ENCODE measurements around the gene MRPL16.
"Not testable (repeated sequence)": the region's sequence is repeated elsewhere in the genome, so short reads cannot be mapped to it uniquely, and the experiment has no call there.

MRPL16 gene

DNA sequence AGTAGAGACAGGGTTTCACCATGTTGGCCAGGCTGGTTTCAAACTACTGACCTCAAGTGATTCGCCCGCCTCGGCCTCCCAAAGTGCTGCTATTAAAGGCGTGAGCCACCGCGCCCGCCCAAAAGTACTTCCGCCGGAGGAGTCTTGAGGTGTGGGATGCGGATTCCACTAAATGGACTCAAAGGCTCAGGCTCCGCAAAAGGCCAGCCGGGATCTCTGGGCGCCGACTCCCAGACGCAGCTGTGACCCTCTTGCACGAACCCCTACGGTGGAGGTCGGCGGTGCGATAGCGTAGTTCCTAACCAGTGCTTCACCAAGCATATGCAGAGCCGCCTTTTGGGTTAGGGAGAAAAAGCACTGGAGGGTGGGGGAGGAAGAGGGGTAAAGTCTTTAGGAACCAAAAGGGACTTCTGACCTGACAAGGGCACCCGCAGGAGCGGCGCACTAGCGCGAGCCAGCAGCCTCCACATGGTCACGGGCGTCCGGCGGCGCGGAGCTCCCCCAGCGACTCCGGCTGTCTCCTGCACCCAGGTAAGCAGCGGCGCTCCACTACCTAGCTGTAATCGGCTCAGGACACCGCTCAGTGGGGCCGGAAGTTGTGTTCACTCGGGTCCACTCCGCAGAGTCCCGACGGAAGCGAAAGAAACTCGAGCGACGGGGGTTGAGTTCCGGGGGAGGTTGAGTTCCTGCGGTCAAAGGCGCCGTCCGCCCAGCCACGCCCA is at the start of gene MRPL16:
TSS of gene MRPL16 (minus strand) at position 590 of the 722 bp plus-strand sequence. CDS start at position 470, 120 bp downstream.
- H3K27ac ChIP-seq, result peak within 1 kb of the TSS; percentile 29 to 94 (median 86)
- peak within 1 kb of the TSS; percentile 53 to 97 (median 78) for H3K4me3 ChIP-seq

DNA sequence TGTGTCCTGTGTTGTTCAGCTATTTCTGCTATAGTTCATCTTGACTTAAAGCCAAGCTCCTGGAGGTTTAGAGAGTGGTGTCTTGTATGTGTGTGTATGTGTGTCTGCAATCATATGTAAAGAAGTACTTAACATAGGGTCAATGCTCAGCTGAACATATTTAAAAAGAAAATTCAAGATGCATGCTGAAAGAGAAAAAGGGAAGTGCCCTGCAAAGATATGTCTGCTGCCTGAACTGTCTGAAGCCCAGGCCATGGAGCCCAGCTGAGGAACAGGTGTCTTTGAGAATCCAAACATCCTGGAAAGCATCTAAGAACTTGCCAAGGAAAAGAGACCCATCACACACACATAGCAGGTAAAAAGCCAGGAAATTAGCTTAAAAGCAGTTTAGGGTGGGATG is 49.1 kb upstream of the MRPL16 start:
- no peak overlapping the region for H3K4me3 ChIP-seq
- no peak overlapping the region for H3K27ac ChIP-seq

DNA sequence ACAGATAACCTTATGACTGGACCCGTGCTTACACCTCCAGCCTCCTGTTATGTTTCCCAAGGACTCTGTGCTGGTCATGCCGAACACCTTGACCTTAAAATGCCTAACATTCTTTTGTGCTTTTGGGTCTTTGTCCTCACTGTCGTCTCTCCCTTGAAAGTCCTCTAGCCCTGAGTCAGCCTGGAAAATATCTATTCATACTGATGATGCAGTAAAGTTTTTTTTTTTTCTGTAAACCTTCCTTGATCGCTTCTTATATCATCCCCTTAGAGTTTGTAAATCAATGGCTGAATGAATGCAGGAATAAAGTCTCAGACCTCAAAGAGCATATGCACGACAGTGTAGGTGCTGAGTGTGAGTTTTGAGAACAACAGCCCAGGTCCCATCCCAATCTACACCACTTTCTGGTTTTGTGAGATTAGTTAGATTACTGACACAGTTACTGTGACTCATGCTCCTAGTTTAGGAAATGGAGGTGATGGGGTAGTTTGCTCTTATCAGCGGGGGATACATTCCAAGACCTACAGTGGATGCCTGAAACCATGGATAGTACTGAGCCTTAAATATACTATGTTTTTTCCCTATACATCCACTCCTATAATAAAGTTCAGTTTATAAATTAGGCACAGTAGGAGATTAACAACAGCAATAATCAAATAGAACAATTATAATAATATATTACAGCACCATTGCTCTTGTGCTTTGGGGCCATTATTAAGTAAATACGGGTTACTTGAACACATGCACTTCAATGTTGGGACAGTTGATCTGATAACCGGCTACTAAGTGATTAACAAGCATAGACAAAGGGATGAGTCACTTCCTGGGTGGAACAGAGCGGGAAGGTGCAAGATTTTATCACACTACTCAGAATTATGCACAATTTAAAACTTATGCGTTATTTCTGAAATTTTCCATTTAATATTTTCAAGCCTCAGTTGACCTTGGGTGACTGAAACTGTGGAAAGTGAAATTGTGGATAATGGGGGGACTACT is 47.2 kb upstream of the MRPL16 start:
- no peak overlapping the region for H3K4me3 ChIP-seq
- peak overlapping the region in 4 of 21 experiments; percentile 6 to 64 (median 52) for H3K27ac ChIP-seq

DNA sequence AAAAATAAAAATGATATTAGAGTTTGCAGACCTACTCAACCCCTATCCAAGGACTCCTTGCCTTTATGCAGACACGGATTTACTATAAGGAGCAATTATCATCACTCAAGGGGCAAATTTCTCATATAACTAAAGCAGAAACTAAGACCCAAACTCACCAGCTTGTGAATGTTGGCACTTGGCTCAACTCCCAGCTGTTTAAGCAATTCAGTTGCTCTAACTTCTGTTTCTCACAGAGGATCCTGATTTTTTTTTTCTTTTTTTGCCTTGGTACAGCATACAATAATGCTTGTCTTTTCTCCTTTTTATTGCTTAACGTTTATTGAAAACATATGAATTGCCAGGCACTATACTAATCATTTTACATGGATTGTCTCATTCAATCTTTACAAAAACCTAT is 44.3 kb upstream of the MRPL16 start:
- H3K27ac ChIP-seq, result no peak overlapping the region

DNA sequence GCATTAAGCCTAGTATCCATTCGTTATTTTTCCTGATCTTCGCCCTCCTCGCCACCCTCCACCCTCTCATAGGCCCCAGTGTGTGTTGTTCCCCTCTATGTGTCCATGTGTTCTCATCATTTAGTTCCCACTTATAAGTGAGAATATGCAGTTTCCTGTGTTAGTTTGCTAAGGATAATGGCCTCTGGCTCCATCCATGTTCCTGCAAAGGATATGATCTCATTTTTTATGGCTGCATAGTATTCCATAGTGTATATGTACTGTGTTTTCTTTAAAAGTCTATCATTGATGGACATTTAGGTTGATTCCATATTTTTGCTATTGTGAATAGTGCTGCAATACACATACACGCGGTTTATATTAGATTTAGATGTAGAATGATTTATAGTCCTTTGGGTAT is 40.8 kb upstream of the MRPL16 start:
- H3K27ac ChIP-seq, H3K4me3 ChIP-seq: not testable (repeated sequence)

More for the DNA sequence above, 44.3 kb upstream of the MRPL16 start:
- no peak overlapping the region for H3K4me3 ChIP-seq

DNA sequence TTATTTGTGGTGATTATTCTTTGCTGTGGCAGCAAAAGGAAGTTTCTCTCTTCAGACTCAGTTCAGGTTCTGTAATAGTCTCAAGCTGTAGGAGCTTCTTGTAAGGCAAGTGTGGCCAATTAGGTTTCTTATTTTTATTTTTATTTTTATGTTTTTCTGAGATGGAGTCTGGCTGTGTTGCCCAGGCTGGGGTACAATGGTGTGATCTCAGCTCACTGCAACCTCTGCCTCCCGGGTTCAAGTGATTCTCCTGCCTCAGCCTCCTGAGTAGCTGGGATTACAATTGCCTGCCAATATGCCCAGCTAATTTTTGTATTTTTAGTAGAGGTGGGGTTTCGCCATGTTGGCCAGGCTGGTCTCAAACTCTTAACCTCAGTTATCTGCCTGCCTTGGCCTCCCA is 39.0 kb upstream of the MRPL16 start:
- not testable (repeated sequence) for H3K27ac ChIP-seq

DNA sequence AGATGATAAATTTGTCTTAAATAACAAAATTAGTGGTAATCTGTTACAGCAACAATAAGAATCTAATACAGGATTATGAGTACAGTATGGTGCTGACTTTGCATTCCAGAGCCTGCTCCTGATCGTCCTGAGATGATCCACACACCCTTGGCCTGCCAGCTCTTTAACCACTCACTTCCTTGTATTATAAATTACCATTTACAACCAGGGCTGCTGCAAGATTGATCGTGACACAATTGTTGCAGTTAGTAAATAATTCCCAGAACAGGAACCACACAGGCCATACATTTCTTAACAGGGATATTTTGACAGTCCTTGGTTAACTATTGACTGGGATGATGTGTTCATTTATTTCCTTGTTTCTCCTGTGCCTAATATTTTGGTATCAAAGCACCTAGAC is 38.6 kb upstream of the MRPL16 start:
- H3K27ac ChIP-seq, result peak overlapping the region in 1 of 21 experiments; percentile 44

More for the DNA sequence above, 39.0 kb upstream of the MRPL16 start:
- not testable (repeated sequence) for H3K4me3 ChIP-seq

DNA sequence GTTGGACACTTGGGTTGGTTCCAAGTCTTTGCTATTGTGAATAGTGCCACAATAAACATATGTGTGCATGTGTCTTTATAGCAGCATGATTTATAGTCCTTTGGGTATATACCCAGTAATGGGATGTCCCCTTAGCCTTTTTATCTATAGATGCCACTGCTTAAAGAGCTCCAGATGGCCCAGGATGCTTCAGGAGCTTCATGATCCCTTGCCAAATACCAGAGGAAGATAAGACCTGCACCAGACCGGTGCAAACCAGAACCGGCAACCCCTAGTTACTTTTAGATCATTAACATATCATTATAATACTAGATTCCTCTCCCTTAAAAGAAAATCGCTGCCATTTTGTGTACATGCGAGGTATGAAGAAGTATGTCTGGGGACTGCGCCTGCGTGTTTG is 37.9 kb upstream of the MRPL16 start:
- H3K27ac ChIP-seq, result peak overlapping the region in 1 of 21 experiments; percentile 44
- H3K4me3 ChIP-seq, result not testable (repeated sequence)

More for the DNA sequence above, 38.6 kb upstream of the MRPL16 start:
- no peak overlapping the region for H3K4me3 ChIP-seq

DNA sequence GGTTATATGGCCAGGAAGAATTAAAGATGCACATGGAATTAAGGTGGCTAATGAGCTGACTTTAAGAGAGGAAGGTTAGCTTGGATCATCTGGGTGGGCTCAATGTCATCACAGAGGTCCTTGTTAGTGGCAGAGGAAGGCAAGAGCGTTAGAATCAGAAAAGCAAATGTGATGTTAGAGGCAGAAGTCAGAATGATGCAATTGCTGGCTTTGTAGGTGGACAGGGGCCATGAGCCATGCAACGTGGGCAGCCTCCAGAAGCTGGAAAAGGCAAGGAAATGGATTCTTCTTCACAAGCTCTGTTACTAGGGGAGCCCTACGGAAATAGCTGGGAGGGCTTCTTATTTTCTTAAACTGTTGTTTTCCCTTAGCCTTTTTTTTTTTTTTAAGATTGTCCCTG is 37.0 kb upstream of the MRPL16 start:
- Histone ChIP-seq H3K4me3 (no peak overlapping the region), H3K27ac (no peak overlapping the region)

DNA sequence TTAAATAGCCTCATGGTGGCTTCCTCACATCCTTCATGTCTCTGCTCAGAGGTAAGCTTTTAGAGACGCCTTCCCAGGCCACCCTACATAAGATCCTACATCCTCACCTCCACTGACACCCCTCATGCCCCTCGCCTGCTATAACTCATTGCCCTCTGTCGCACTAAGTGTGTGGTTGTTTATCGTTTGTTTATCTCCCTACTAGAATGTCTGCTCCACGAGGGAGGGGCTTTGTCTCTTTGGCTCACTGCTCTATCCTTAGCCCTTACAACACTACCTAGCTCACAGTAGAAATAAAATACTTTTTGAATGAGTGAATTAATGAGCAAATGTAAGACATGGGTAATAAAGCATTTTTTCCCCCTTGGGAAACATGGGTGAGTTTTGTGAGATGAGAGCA is 36.0 kb upstream of the MRPL16 start:
- no peak overlapping the region for H3K27ac ChIP-seq

DNA sequence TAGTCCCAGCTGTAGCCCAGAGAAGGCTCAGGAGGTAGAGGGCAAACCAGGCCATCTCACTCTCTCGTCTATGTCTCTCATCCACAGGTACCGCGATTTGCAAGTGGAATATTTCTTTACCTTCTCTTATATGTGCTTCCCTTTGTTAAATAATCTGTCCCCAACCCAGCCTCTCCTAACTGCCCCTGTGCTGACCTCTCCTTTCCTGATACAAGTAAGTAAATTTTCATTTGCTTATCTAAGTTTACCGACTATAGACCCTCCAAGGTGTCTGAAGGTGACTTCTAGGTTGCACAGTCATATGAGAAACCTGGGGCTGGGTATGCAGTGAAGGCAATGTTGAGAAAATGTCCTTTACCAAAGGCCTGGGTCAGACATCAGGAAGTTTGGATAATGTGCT is 34.8 kb upstream of the MRPL16 start, which contains the start of gene CBLIF:
TSS of gene CBLIF (minus strand) at position 101 of the 400 bp plus-strand sequence. CDS start at position 55, 46 bp downstream.
- Histone ChIP-seq H3K4me3 (no peak within 1 kb of the TSS), H3K27ac (no peak within 1 kb of the TSS)

More for the DNA sequence above, 36.0 kb upstream of the MRPL16 start:
- H3K4me3 ChIP-seq, result no peak overlapping the region

DNA sequence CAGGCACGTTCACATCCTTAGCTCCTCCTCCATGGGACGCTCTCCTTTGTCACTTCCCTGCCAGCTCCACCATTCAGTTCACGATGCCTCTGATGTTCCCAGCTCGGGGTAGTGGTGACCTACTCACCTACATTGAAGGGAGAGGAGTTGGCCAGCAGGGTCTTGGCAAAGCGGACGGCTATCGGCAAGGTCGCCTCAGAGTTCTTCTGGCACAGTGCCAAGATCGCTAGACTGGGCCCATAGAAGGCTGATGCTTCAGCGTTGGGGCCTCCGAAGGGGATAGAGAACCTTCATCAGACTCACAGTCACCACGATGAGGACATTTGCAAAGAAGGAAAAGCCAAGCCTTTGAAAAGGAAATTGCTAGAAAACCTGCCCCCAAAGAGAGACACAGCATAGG is 31.7 kb upstream of the MRPL16 start:
- Histone ChIP-seq H3K27ac (no peak overlapping the region), H3K4me3 (no peak overlapping the region)

DNA sequence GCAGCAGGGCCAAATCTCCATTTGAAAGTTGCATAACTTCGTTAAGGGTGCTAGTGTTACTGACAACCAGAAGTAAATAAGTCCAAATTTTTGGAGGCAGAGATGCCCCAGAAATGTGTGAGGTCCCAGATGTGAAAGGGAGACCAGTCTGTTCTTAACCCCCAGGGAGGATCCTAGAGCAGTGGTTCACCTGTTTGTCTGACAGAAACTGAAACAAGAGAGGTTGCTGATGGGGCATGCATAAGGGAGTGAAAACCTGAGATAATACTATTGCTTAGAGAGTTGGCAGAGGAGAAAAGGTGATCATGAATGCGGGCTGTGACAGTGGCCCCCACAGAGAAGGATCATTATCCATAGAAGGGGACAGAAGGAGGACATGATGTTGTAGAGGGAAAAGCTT is 30.9 kb upstream of the MRPL16 start:
- Histone ChIP-seq H3K4me3 (no peak overlapping the region), H3K27ac (no peak overlapping the region)

DNA sequence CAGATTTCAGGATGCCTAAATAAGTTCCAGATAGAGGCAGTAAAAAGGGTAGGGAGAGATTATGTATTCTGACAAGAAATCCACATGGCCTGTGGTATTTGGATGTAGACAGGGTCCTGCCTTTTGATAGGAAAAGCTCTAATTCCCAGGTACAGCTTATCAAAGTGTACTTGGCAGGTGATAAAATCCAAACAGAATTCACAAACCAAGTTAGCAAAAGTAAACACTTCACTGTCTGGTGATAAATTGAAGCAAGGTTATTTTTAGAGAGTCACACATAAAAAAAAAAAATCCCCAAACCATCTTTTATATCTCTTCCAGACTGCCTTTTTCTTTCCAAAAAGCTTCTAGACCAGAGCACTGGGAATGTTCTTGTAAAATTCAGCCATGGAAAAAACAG is 29.0 kb upstream of the MRPL16 start:
- Histone ChIP-seq H3K4me3 (no peak overlapping the region), H3K27ac (no peak overlapping the region)

DNA sequence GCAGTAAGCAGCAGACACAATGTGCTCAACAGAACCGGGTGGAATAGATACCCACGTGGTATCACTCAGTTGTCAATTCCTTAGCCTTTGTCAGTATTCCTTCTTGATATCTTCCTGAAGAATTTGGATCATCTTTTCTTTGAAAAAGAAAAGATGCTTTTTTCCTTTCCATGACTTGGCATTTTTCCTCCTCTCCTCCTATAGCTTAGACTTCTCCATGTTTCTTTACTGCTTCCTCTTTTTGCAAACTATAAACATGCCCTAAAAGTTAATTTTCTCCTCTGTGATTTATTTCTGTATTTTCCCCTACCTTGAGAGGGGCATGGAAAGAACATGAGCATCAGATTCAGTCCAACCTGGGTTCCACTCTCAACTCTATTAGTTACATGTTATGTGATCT is 23.0 kb upstream of the MRPL16 start:
- Histone ChIP-seq H3K27ac (no peak overlapping the region), H3K4me3 (no peak overlapping the region)

DNA sequence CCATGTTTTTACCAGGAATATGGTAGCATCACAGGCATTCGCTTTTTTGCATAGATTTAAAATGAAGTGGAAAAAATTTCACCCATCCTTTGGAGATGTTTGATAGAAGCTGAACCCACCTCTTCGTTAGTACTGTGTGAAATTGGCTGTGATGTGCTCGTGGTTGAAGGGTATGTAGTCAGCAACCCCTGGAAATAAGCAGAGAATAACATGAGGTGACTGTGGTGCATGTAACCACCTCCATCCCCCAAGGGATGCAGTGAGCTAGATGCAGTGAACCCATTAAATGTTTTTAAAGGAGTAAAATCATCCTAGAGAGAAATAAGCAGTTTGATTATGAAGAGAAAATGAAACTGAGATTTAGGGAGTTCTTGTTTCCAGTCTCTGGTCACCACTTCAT is 18.8 kb upstream of the MRPL16 start:
- H3K27ac ChIP-seq, result no peak overlapping the region
- H3K4me3 ChIP-seq, result no peak overlapping the region

DNA sequence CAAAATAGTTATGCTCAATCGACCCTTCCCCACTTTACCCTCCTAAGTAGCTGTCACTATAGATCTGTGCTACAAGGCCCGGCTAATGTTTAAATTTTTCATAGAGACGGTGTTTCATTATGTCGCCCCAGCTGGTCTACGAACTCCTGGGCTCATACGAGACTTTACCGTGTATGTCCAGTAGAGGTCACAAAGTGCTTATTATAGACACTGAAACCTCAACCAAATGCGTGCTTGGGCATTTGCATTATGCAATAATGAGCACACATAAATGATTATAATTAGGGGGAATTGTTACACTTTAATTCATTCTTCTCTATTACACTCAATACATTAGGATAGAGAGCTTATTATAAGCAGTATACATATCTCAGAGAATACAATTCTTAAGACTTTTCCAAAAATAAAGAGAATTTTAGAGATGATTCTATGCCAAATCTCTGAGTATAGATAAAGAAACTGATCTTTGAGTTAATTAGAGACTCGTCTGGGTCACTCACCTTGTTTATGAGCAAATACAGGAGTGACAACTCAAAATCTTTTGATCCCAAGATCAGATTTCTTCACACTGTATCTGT is 12.5 kb upstream of the MRPL16 start:
- Histone ChIP-seq H3K27ac (no peak overlapping the region), H3K4me3 (no peak overlapping the region)

DNA sequence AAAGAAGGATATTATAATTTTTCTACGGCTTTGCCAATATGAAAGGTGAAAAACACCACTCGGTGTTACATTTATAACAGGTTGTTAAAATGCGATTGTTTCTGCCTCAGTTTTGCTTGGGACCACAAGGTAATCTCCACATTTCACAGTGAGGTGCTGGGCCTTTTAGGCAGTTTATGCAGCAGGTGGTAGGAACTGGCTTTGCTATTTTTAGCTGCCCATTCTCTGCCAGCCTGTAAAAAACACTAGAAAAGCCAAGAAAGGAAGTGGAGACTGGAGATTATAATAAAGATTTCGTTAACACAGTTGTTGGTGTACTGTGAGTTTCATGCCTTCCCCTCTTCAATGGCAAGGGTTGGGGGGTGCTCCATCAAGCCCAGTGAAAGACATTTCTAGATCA is 8.0 kb upstream of the MRPL16 start:
- Histone ChIP-seq H3K4me3 (no peak overlapping the region), H3K27ac (no peak overlapping the region)

DNA sequence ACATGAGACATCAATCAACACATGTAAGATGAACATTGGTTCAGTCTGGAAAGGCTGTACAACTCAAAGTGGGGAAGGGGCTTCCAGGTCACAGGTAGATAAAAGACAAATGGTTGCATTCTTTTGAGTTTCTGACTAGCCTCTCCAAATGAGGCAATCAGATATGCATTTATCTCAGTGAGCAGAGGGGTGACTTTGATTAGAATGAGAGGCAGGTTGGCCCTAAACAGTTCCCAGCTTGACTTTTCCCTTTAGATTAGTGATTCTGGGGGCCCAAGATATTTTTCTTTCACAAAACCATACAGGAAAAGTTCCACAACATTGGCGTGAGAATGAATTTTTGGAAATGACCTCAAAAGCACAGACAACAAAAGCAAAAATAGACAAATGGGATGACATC is 5.9 kb upstream of the MRPL16 start:
- H3K4me3 ChIP-seq, H3K27ac ChIP-seq: not testable (repeated sequence)

DNA sequence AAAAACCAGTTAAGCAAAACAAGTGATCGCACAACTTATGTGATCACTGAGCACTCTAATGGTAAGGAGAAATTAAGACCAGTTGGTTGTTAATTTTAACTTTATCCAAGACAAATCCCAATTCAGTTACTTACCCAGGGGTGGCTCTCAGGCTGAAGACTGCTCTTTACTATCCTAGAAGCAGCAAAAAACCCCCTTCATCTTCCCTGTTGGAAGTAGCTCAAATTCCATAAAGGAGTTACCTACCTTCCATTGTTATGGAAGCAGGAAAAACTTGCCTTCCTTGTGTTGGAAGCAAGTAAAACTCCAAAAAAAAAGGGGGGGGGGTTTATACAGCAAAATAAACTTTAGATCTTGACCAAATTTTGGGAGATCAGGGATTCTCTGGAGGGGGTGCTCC is 5.2 kb upstream of the MRPL16 start:
- no peak overlapping the region for H3K4me3 ChIP-seq
- H3K27ac ChIP-seq, result no peak overlapping the region

All from skin epidermis (tissue), 12 donors.